Measurements from ENCODE around the gene STRADB. TPM values are rescaled to one million over a fixed set of nuclear protein-coding genes. Genes with fewer than 3 reads are reported as not detected.

The STRADB gene
- total RNA-seq, 4 donors from 2014 or later = 4.3 to 4.9 (median 4.7) TPM

- WGBS, 2 donors = 90 to 95% methylated on average over 1 of the region's 1 CpG
- intact Hi-C loops (cut with DNase I; ENCODE audit: low total_unique reads) = no loop called here
- TF ChIP-seq, protein P1, sequence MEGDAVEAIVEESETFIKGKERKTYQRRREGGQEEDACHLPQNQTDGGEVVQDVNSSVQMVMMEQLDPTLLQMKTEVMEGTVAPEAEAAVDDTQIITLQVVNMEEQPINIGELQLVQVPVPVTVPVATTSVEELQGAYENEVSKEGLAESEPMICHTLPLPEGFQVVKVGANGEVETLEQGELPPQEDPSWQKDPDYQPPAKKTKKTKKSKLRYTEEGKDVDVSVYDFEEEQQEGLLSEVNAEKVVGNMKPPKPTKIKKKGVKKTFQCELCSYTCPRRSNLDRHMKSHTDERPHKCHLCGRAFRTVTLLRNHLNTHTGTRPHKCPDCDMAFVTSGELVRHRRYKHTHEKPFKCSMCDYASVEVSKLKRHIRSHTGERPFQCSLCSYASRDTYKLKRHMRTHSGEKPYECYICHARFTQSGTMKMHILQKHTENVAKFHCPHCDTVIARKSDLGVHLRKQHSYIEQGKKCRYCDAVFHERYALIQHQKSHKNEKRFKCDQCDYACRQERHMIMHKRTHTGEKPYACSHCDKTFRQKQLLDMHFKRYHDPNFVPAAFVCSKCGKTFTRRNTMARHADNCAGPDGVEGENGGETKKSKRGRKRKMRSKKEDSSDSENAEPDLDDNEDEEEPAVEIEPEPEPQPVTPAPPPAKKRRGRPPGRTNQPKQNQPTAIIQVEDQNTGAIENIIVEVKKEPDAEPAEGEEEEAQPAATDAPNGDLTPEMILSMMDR (IDR thresholded peaks at IDR 0.05) = no peak
- TF ChIP-seq POLR2A (IDR thresholded peaks at IDR 0.05) = no peak
- H3K4me3 ChIP-seq (ENCODE audit: low read depth, poor library complexity, severe bottlenecking) = no peak overlapping the region
- no peak for DNase-seq (ENCODE audit: low spot score in 2 of 2)
Observed at GRCh38 chr2:201447086-201447485, 4.5 kb upstream of the STRADB start.

DNA sequence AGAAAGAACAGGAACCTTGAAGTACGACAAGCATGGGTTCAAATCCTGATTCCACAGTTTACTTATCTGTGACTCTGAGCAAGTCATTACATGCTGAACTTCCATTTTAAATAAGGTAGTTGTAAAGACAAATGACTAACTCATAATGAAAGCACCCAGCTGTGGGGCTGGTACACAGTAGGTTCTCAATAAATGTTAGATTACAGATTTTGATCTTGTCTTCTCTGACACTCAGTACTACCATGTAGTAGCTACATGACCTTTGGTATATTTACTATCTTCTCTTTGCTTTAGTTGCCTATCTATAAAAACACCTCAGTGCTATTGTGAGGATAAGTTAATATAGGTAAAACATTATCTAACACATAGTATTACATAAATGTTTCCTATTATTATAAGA lies 3.5 kb upstream of the STRADB start:
- no peak overlapping the region for H3K4me3 ChIP-seq (ENCODE audit: low read depth, poor library complexity, severe bottlenecking)
- no peak for DNase-seq (ENCODE audit: low spot score in 2 of 2)
- no peak for TF ChIP-seq POLR2A (IDR thresholded peaks at IDR 0.05)
- TF ChIP-seq, protein P1 (IDR thresholded peaks at IDR 0.05) = no peak
- intact Hi-C loops (cut with DNase I; ENCODE audit: low total_unique reads) = no loop called here
- WGBS, 2 donors = 69 to 79% methylated on average over 1 of the region's 1 CpG

DNA sequence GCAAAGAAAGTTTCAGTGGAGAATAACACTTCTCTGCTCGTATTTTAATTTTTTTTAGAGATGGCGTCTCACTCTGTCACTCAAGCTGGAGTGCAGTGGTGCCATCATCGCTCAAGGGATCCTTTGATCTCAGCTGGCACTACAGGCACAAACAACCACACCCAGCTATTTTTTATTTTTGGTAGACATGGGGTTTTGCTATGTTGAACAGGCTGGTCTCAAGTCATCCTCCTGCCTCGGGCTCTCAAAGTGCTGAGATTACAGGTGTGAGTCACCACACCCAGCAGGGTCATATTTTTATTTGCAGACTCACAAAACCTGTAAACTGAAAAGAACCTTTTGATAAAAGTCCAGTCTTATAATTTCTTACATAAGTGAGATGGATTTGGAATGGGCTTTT lies 2.8 kb upstream of the STRADB start:
- intact Hi-C loops (cut with DNase I; ENCODE audit: low total_unique reads) = no loop called here
- no peak overlapping the region for H3K4me3 ChIP-seq (ENCODE audit: low read depth, poor library complexity, severe bottlenecking)
- no peak for DNase-seq (ENCODE audit: low spot score in 2 of 2)
- no peak for TF ChIP-seq POLR2A (IDR thresholded peaks at IDR 0.05)
- TF ChIP-seq, protein P1 (IDR thresholded peaks at IDR 0.05) = no peak
- 53 to 65% methylated on average over 4 of the region's 4 CpGs for WGBS, 2 donors

DNA sequence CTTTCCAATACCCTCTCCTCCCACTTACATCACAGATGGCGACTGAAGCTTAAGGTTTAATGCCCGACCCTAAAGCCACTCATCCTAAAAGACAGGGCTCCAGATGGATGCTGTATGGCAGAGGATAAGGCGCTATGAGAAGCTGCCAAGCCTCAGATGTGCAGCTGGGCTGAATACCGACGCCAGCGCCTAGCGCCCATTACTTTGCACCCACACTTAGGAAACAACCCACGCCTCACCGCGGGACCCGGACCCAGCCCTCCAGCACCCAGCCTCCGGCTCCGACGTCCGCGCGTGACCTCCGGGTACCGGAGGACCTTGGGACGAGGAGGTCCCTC lies 617 bp upstream of the STRADB start:
- WGBS, 2 donors = 0 to 1% methylated on average over 8 of the region's 20 CpGs
- intact Hi-C loops (cut with DNase I; ENCODE audit: low total_unique reads) = no loop called here
- H3K4me3 ChIP-seq (ENCODE audit: low read depth, poor library complexity, severe bottlenecking) = peak overlapping the region; percentile 71
- DNase-seq (ENCODE audit: low spot score in 2 of 2) = no peak
- TF ChIP-seq, protein P1 (IDR thresholded peaks at IDR 0.05) = no peak
- no peak for TF ChIP-seq POLR2A (IDR thresholded peaks at IDR 0.05)

GRCh38 chr2:201452058-201452921 lies 750 bp downstream of the STRADB start:
- intact Hi-C loops (cut with DNase I; ENCODE audit: low total_unique reads) = no loop called here
- DNase-seq (ENCODE audit: low spot score in 2 of 2) = no peak
- 12 to 13% methylated on average over 24 to 31 of the region's 49 CpGs for WGBS, 2 donors

More at GRCh38 chr2:201452058-201452921, 750 bp downstream of the STRADB start:
- peak overlapping the region; percentile 71 for H3K4me3 ChIP-seq (ENCODE audit: low read depth, poor library complexity, severe bottlenecking)
- TF ChIP-seq, protein P1 (IDR thresholded peaks at IDR 0.05) = no peak
- no peak for TF ChIP-seq POLR2A (IDR thresholded peaks at IDR 0.05)
